GF-D8 (cell line): ENCODE measurements around the gene CORO6.
A peak's percentile ranks its signal among the peaks of the same experiment; 100 is the strongest.
"Not testable (repeated sequence)": the region's sequence is repeated elsewhere in the genome, so short reads cannot be mapped to it uniquely, and the experiment has no call there.

Source experiments
- DNase-seq: peaks from one replicate; lab custom pipeline; 2025; lab: John Stamatoyannopoulos, UW

The CORO6 gene

GRCh38 chr17:29622337-29623282 is at the start of gene CORO6:
Gene CORO6 (minus strand): TSS chr17:29622912. CDS start chr17:29621421, 1,491 bp downstream.
- no peak for DNase-seq

DNA sequence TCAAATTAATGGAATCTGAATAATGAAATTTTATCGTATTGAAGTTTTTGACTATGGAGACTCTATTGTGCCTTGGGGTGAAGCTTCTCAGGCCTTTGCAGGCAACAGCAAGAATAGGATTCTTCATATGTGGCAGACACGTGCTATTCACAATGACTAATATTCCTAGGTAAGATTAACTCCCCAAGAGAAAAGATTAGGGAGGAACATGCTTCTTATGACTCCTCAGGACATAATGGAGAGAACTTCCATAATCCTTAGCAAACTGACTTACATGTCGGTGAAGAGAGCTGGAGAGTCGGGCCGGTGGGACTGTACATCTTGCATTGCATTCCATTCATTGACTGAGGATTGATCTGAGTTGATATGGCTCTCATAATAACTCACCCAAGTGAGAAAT is 48.9 kb upstream of the CORO6 start:
- no peak for DNase-seq

DNA sequence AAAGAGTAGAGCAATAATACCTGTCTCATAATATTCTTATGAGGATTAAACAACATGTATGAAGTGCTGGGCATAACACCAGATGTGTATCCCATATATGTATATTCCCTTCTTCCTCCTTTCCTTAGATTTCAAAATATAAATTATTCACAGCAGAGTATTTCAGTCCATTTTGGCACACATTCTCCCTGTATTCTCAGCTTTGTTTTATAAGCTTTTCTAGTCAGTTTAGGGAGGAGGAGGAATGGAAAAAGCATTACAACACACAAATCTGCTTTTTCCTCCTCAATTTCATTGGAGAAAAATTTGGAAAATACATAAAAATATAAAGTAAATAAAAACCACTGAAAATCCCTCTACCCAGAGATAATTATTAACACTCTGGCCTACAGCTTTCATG is 46.6 kb upstream of the CORO6 start:
- DNase-seq = no peak

GRCh38 chr17:29667969-29668368 is 45.3 kb upstream of the CORO6 start:
- no peak for DNase-seq

DNA sequence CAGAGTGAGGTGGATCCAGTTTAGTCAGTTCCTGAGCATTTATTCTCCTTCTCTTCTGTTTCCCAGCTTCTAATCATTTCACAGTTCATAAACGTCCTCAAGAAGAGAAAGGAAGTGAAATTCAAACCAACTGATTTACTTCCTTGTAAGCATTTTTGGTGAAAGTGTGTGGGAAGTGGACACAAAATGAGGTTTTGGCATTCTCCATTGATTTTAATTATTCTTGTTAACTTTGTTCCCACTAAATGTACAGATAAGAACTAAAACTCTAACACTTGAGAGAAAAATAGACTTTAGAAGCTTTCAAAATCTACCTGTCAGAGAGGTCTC is 42.7 kb upstream of the CORO6 start:
- DNase-seq = no peak

GRCh38 chr17:29664743-29665480 is 42.2 kb upstream of the CORO6 start:
- no peak for DNase-seq

GRCh38 chr17:29663155-29663554 is 40.4 kb upstream of the CORO6 start:
- DNase-seq = no peak

DNA sequence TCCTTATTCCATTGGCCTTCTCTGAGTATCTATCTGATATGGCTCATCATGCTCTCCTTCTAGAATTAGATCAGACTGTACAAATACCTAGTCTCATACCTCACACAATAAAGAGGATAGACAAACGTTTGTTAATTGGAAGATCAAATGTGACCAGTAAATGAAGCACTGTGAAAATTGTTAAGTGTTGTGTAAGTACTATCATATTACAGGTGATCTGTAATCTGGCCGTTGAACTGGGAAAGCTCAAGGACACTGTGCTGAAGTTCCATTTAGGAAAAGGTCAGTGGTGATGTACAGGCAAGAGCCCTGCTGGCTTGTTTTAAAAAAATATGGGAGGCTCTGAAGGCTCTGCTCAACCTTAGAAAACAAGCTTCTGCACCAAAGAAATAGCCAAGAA is 38.5 kb upstream of the CORO6 start:
- DNase-seq = no peak

GRCh38 chr17:29659155-29659554 is 36.4 kb upstream of the CORO6 start:
- DNase-seq = no peak

DNA sequence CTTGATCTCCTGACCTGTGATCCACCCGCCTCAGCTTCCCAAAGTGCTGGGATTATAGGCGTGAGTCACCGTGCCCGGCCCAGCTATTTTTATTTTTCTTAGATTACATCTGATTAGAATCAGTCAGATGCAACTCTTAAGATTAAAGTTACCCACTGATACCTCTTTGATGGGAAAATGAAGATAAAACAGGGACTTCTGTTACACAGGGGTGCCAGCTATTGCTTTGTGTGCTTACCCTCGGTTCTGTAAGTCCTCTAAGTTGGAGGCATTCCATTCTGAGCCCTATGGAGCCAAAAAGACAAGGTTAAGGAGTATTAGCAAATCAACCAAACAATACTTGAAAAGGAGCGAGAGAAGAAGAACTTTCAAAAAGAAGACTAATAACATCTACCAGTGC is 32.6 kb upstream of the CORO6 start:
- DNase-seq = no peak

- no peak for DNase-seq
Observed at GRCh38 chr17:29653995-29654714, 31.4 kb upstream of the CORO6 start.

DNA sequence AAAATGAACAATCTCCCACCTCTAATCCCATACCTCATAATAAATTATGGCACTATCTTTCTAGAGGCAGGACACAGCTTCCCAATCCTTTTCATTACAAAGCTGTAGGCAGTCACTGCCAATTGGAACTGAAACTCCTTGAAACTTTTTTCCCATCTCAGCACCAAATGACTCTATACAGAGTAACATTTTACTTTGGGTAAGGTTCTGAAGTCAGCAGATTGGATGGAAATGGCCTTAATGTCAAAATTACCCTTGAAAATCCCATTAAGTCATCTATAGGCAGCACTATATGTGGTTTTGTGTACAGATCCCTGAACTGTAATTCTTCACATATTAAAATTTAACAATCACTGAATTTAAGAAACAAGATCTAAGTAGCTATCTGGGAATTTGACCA is 30.3 kb upstream of the CORO6 start:
- no peak for DNase-seq

DNA sequence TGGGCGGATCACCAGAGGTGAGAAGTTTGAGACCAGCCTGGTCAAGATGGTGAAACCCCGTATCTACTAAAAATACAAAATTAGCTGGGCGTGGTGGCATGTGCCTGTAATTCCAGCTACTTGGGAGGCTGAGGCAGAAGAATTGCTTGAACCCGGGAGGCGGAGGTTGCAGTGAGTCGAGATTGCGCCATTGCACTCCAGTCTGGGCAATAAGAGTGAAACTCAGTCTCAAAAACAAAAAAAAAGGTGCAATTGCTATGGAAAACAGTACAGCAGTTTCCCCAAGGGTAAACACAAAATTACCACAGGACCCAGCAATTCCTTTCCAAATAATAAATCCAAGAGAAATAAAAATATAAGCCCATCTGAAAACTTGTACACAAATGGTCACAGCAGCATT is 29.2 kb upstream of the CORO6 start:
- not testable (repeated sequence) for DNase-seq

- DNase-seq = no peak
Observed at GRCh38 chr17:29650396-29650795, 27.7 kb upstream of the CORO6 start.

GRCh38 chr17:29649359-29649758 is 26.6 kb upstream of the CORO6 start:
- no peak for DNase-seq

- no peak for DNase-seq
Observed at GRCh38 chr17:29648005-29648404, 25.3 kb upstream of the CORO6 start.

- peak; percentile 41 for DNase-seq
Observed at GRCh38 chr17:29645515-29646051, 22.9 kb upstream of the CORO6 start.

- DNase-seq = no peak
Observed at GRCh38 chr17:29643817-29644160, 21.1 kb upstream of the CORO6 start.

GRCh38 chr17:29642171-29642611 is 19.5 kb upstream of the CORO6 start:
- no peak for DNase-seq

DNA sequence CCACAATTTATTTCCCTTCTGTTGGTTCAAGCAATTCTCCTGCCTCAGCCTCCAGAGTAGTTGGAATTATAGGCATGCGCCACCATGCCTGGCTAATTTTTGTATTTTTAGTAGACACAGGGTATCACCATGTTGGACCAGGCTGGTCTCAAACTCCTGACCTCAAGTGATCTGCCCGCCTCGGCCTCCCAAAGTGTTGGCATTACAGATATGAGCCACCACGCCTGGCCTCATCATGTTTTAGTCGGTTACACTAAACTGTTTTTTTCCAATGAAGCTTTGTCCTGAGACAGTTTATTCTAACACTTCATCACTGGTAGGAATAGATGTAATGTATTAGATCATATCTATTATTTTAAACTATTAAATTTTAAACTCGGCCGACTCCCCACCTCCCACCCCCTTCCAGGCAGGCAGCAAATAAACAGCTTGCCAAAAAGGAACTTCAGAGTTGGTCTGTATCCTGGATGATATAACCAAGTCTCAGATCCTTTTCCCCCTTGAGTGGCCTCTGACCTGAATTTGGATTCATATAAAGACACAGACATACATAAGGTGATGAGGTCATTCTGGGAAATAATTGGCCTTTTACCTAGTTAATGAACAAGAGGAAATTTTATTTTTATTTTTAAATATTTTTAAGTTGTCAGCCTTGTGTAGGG is 18.4 kb upstream of the CORO6 start:
- no peak for DNase-seq

GRCh38 chr17:29640413-29640812 is 17.7 kb upstream of the CORO6 start:
- no peak for DNase-seq

GRCh38 chr17:29633886-29634285 is 11.2 kb upstream of the CORO6 start:
- no peak for DNase-seq
